Limb (tissue), 2 donors: ENCODE measurements around the gene MRPS2.

Source experiments
- DNase-seq, 2 donors: peaks; one replicate each; pipeline ENCODE4 v3.0.0-alpha.2; 2016; ENCODE audit errors: extremely low spot score in 2 of 2

Gene MRPS2

GRCh38 chr9:135480071-135480939 is 20.2 kb upstream of the MRPS2 start:
- DNase-seq: peak in 1 of 2 donors; percentile 54

- no peak for DNase-seq
These were observed 19.6 kb upstream of the MRPS2 start for GRCh38 chr9:135480940-135481310.

GRCh38 chr9:135482015-135482754 is 18.3 kb upstream of the MRPS2 start:
- no peak for DNase-seq

DNA sequence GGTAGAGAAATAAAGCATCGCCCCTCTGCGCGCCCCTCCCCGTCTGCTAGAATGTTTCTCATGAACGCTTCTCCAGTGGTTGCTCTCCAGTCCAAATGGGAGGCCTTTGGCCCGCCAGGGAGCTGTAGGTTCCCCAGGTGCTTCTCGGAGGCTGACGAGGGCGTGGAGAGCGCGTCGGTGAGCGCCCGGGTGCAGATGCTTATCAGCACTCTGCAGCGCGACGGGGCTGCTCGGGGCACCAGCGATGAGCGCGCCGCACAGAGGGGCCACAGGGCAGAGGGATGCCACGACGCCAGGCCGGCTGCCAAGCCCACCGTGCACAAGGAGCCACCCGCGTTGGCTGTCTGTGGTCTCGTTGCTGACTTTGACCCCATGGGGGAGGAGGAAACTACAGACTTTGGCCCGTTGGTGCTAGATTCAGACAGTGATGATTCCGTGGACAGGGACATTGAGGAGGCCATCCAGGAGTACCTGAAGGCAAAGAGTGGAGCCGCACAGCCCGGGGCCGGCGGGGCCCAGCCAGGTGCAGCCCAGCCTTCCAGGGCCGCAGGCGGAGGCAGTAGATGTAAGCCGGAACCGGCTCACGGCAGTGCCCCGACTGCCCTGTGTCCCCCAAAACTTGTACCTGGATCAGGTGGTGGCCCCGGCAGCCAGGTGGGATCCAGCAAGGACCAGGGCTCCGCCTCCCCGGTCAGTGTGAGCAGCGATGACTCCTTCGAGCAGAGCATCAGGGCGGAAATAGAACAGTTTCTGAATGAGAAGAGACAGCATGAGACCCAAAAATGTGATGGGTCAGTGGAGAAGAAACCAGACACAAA is 15.8 kb upstream of the MRPS2 start:
- DNase-seq: no peak

DNA sequence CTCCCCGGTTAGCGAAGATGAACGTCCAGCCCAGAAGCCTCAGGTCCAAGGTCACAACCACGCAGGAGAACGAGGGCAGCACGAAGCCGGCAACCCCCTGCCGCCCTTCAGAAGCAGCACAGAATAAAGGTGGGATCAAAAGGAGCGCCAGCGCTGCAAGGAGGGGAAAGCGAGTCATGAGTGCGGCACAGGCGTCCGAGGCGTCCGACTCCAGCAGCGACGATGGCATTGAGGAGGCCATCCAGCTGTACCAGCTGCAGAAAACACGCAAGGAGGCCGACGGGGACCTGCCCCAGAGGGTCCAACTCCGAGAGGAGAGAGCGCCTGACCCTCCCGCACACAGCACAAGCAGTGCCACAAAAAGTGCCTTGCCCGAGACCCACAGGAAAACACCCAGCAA is 15.1 kb upstream of the MRPS2 start:
- DNase-seq: no peak

- no peak for DNase-seq
These were observed 14.7 kb upstream of the MRPS2 start for GRCh38 chr9:135485832-135486231.

- DNase-seq: no peak
These were observed 14.0 kb upstream of the MRPS2 start for GRCh38 chr9:135486267-135487065.

GRCh38 chr9:135487281-135488012 is 13.0 kb upstream of the MRPS2 start:
- no peak for DNase-seq

DNA sequence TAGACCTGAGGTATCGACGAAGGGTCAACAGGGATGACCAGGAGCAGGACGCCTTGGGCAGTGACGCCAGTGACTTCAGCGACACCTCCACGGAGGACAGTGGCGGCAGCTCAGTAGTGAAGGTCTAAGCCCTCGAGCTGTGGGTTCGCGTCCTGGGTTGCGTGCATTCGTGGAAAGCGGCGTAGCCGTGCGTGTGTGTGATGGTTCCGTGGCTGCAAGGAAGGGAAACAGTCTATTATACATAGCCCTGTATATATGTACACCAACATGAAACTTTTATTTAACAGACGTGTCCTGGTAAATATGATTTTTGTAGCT is 12.5 kb upstream of the MRPS2 start:
- no peak for DNase-seq

DNA sequence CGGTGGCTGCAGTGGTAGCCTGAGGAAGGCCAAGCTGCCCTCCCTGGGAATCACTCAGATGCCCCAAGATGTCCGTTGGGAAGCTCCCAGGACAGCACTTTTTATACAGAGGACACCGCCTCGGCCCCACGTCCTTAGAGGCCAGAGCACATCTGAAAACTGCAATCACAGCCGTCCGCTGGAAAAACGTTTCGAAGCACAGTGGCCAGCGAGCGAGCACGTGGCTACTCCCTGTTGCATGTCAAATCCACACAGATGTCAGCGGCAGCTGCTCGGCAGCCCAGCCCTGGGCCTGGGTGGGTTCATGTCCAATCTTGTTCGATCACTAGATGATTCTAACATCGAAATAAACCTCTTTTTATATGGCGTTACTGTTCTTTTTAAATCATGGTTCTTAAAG is 12.0 kb upstream of the MRPS2 start:
- no peak for DNase-seq

DNA sequence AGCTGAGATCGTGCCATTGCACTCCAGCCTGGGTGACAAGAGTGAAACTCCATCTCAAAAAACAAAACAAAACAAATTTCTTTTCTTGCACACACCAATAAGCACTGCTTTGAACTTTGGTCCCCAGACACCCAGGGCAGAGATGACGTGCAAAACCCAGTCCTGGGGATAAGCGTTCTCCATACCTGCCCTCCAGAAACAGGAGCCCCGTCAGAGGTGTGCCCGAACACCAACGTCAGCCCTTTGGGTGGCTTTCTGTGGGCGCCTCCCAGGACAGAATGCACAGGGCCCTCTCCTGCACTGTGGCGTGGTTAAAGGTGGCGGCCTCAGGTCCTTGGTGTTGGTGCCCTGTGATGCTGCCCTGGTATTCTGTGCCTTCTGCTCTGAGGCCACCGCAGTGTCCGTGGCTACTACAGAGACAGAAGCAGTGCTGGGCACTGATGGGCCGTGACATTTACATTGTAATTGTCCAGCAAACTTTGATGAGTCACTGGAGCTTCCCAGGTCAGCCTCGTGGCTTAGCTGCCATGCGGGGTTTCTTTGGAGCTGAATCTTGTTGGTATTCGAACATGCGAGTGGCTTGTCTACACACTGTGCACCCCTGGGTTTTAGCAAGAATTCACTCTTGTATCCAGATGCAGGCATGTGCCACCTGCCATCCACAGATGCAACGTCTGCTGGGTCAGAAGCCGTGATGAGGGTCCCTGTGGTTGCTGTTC is 11.1 kb upstream of the MRPS2 start:
- no peak for DNase-seq

GRCh38 chr9:135490166-135490870 is 10.2 kb upstream of the MRPS2 start:
- DNase-seq: no peak

DNA sequence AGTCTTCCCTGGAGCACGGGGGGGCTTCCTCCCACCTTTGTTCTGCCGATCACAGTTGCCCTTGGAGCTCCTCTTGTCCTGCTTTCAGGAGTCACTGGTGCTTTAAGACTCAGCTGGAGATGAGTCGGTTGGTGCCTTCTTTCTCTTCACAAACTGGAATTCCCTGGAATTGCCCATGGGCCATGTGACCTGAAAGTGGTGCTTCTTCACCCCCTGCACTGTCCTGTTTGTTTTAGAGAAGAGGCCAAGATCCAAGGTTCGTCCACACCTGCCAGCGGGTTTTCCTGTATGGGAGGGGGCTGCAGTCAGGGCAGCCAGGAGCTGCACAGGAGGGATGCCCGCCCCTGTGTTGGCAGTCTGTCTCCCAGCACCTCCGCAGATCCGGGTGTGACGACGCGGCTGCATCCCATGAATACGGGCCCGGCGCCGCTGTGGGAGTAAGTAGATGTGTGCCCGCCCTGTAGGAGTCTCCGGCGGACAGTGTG is 9.5 kb upstream of the MRPS2 start:
- no peak for DNase-seq

- no peak for DNase-seq
These were observed 8.7 kb upstream of the MRPS2 start for GRCh38 chr9:135491764-135492163.

GRCh38 chr9:135492886-135493669 is 7.4 kb upstream of the MRPS2 start:
- no peak for DNase-seq

- DNase-seq: no peak
These were observed 5.5 kb upstream of the MRPS2 start for GRCh38 chr9:135494791-135495559.

- no peak for DNase-seq
These were observed 1.9 kb upstream of the MRPS2 start for GRCh38 chr9:135498381-135499126.
